Mucosa of gallbladder (tissue), 1 donor: ENCODE measurements around the gene ZNF335. TPM values are rescaled to one million over a fixed set of nuclear protein-coding genes. Genes with fewer than 3 reads are reported as not detected.

Experiments
- DNase-seq: peaks from one replicate; pipeline ENCODE4 v3.0.0-alpha.2; 2020; ENCODE audit warnings: low spot score
- total RNA-seq: library from RNA; stranded (reverse); gene quantifications from one replicate; pipeline ENCODE4 v1.2.1, GENCODE V29; 2021
- donor health status: DM: no; HTN: no; CAD: no.

ZNF335 gene
- total RNA-seq, 1 donor from 2014 or later, result 19.4 TPM

DNA sequence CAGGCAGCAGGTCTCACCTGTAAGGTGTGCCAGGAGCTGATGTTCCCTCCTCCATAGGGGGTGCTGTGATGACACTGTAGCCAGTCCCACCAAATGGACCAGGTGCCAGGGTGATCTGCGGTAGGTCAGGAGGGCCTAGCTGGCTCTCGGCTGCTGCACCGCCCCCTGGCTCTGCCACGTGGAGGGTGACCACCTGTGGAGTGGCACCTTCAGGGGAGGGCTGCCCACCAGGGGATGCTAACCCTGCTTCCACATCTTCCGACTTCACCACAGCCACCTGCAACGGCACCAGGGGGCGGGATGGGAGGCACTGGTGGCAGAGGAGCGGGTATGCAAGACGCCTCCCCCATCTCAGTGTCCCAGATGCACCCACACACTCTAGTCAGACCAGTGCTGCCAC lies 18.3 kb downstream of the ZNF335 start:
- no peak for DNase-seq

DNA sequence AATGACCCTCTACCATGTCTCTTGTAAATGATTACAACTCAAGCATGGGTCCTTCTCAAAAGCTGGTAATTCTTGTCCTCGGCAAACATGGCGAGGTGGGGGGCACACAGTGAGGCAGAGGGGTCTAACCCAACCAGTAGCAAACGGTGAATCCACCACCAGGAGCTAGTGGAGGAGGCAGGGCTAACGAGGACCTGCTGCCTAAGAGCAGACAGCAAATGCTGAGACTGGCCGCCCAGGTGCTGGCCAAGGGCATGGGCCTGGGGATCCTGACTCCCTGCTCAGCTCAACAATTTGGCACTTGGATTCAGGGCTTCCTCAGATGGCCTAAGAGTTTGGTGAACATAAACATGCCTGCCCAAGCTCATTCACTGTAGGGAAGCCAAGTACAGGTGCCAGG lies 19.1 kb downstream of the ZNF335 start:
- no peak for DNase-seq

DNA sequence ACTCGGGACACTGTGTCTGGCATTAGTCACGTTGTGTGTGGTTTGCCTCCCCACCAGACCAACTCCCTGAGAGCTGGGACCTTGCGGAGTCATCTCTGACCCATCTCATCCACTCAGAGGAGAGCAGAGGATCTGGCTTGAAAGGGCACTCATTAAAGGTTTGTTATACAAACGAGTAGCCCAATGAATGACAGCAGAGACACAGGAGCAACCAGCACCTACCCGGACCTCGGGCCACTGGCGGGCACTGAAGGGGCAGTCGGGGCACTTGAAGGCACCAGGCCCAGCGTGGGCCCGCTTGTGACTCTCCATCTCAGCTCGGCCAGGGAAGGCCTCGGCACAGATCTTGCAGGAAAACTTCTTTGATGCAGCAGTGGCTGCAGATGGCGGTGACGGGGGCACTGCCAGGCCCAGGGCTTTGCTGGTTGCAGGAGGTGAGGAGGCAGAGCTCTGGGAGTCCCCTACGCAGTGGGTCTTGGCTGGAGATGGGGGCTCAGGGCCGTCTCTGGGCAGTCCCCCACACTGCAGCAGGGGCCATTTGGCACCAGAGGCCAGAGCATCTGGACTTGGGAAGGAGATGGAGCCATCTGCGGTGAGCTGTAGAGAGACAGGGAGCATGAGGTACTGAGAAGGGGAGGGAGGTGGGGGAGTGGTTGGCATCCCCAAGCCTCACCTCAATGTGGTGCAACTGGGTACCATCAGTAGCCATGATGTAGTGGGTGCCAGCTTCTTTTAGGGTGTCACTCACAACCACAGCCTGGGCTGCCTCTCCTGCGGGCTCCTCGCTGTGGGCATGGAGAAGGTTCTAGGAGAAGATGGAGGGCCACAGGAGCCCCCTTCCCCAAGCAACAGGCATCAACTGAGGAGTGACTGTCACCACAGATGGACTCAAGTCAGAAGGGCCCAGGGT lies 19.8 kb downstream of the ZNF335 start:
- DNase-seq, result no peak

DNA sequence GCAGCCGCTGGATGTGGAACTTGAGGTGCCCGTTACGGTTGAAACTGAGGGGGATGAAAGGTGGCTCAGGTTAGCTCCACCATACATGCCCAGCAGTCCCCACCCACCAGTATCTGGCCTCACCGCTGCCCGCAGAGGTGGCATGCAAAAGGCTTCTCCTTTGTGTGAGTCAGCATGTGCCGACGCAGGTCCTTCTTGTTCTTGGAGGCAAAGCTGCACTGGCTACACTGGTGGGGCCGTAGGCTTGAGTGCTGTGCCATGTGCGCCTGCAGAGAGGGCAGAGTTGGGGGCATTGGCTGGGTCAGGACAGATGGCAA lies 21.7 kb downstream of the ZNF335 start:
- no peak for DNase-seq

DNA sequence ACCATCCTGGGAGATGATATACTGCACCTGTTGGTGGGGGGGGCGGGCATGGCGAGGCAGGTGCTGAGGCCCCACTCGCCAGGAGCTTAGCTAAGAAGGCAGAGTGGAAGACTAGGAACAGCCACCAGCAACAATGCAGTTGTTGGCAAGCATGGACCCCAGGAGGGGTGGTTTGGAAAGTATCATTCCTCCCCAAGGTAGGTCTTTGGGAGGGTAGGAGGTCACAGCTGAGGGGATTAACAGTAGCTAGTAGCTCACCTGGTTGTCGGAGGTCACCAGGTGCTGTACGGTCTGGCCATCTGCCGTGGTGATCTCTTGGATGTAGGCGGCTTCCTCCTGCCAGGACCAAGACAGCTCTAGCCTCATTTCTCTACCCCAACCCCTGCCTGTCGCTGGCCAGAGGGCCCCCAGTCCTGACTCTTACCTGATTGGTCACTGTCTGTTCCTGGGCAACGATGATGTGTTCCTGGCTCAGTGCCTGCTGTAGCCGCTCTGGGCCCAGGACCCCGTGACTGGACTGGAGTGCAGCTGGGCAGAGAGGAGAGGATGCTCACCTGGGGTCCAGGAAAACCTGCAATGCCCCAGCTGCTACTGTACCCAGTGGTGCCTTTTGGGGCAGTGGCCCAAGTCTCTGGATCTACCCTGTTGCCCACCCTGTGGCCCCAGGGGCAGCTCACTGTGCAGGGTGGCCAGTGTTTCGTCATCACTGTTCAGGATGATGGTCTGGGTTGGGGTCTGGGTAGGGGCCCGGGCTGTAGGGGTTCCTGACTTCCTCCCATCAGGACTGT lies 22.3 kb downstream of the ZNF335 start:
- no peak for DNase-seq

DNA sequence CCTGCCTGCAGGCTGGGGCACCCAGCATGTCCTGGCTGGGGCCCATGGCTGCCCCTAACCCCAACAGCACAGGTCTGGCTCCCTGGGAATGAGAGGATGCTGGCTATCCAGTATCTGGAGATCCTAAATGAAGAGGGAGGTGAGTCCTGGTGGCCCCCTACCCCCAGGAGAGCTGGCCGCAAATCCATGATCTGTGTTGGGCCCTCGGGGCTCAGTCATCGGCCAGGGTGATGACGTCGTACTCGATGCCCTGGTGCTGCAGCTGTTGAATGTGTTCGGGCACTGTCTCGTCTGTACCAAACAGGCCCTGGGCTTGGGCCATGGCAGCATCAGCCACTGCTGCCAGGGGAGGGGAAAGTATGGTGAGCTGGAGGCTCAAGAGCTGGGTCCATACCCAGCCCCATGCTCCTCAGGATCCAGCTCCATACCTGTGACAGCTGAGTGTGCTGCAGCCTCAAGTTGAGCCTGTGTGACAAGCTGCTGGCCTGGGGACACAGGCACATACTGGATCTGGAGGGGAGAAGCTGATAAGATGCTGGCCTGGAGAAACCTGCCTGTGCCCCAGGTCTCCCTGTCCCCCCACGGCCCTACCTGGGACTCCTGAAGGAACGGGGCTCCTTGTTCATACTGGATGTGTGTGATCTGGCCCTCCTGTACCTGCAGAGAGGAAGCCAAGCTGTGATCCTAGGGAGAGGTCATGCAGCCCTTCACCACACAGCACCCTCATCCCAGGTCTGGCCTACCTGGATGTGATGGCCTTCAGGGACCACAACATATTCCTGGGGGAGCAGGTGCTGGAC lies 23.1 kb downstream of the ZNF335 start:
- no peak for DNase-seq

DNA sequence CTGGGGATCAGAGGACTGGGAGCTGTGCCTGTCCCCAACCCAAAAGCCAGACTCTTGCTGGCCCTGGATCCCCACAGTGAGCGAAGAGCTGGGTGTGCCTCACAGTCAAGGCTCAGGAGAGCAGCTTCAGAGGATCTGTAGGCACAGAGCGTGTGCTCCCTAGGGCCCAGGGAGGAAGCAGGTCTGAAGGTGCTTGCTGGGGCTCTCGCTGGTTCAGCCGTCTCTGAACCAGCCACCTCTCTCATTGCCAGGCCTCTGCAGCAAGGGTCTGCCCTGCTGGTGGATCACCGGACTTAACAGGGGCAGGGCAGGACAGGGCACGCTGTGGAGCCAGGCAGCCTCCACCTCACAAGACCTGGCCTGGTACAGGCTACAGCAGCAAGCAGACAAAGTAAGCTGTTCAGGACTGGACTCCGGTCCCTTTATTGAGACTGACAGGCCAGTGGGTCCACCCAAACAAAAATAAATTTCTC lies 23.7 kb downstream of the ZNF335 start:
- no peak for DNase-seq

DNA sequence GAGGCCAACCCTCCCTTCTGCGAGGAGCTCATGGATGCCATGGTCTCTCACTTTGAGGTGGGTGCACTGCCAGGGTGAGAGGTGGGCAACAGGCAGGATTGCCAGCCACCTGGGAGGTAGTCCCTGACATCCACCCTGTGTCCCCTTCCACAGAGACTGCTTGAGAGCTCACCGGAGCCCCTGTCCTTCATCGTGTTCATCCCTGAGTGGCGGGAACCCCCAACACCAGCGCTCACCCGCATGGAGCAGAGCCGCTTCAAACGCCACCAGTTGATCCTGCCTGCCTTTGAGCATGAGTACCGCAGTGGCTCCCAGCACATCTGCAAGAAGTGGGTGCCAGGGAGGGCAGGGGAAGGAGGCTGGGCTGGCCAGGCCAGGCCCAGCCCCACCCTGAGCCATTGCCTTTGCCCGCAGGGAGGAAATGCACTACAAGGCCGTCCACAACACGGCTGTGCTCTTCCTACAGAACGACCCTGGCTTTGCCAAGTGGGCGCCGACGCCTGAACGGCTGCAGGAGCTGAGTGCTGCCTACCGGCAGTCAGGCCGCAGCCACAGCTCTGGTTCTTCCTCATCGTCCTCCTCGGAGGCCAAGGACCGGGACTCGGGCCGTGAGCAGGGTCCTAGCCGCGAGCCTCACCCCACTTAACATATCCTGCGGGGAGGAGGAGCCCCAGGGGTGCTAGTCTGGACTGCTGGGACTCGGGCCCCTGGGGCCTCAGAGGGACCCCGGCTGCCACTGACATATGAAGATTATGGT lies 24.7 kb downstream of the ZNF335 start:
- no peak for DNase-seq

DNA sequence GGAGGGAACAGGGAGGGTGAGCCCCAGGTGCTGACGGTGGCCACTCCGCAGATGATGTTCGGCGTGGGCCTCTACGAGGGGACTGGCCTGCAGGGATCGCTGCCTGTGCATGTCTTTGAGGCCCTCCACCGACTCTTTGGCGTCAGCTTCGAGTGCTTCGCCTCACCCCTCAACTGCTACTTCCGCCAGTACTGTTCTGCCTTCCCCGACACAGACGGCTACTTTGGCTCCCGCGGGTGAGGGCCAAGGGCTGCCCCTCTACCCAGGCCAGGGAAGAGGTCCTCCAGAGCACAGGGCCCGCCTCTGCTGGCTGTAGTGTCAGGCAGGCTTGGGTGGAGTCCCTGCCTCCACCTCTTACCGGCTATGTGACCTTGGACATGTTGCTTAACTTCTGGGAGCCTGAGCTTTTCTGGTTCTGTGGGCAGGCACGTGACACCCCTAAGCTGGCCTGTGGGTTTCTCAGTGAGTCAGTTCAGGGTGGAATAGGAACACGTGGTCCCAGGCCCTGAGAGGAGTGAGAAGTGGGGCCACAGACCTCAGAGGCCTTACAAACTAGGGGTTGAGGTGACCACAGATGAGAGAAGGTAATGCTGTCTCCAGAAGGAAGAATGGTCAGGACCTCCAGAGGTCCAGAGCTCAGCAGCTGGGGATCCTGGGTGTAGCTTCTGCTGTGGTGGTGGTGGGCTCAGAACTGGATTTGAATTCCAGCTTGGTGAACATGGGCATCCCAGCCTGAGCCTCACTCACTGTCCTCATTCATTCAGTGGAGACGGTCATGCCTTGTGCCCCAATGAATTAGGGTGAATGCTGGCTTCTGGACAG lies 25.6 kb downstream of the ZNF335 start:
- DNase-seq, result peak; percentile 51

DNA sequence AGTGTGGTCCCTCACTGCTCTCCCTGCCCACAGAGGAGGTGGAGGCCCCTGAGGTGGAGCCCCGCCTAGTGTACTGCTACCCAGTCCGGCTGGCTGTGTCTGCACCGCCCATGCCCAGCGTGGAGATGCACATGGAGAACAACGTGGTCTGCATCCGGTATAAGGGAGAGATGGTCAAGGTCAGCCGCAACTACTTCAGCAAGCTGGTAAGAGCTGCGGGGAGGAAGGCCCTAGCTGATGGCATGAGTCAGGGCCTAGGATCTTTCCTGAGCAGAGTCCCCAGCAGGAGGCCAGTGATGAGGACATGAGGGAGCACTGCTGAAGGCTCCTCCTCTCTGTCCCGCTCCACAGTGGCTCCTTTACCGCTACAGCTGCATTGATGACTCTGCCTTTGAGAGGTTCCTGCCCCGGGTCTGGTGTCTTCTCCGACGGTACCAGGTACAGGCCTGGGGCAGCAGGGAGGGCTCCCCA lies 26.3 kb downstream of the ZNF335 start:
- DNase-seq, result no peak

DNA sequence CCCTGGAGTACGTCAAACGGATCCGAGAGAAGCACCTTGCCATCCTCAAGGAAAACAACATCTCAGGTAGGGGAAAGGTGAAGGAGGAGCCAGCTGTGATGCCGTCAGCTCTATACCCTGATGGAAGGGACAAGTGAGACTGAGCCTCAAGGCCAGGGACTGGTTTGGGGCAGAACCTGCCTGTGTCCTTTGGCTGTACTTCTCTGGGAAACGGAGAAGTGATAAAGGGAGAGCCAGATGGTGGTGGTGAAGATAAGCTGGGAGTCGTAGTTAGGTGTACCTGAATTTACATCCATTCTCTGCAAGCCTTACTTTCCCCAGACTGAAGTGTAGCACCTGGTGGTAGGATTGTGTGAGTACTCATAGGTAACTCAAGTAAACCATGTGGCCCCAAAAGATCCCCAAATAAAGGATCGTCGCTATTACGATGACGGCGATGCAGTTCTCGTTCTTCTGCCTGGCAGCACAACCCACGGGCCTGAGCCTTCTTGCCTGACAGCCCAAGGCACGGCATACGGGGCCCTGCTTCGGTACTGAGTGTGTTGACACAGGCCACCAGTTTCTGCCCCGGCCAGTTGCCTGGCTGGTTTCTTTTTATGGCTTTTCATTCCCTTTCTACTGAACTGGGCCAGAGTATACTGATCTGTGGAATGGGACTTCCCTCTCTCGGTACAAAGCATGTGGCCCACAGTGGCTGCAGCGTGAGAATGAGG lies 26.9 kb downstream of the ZNF335 start:
- no peak for DNase-seq

DNA sequence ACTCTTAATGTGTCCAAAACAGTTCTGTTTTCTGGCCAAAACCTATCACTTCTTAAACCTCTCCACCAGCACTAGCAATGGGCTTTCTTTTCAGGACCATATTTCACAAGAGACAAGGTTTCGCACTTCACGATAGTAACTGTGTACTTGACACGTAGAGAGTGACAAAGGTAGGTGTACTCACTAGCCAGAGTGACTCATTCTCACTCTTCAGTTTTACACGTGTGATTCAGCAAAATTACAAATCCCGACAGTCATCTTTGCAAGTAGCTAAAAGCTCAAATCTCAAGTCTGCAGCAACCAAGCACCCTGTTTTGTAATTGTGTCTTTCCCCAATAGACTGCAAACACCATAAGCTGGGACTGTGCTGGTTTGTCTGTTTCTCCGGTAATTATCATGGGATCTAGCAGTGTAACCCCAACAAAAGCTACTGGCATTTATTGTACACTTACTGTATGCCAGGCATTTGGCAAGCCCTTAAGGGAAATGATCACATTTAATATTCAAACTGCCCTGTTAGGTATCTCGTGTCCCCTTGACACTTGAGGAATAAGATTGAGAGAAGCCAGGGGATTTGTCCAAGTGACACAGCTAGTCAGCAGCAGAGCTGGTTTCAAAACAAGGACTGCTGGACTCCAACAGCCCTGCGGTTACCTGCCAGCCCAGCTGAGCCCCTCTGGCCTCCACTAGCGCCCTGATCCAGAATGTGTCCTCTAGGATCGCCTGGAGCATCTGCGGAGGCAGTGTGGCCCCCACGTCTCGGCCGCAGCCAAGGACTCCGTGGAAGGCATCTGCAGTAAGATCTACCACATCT lies 27.6 kb downstream of the ZNF335 start:
- DNase-seq, result no peak

DNA sequence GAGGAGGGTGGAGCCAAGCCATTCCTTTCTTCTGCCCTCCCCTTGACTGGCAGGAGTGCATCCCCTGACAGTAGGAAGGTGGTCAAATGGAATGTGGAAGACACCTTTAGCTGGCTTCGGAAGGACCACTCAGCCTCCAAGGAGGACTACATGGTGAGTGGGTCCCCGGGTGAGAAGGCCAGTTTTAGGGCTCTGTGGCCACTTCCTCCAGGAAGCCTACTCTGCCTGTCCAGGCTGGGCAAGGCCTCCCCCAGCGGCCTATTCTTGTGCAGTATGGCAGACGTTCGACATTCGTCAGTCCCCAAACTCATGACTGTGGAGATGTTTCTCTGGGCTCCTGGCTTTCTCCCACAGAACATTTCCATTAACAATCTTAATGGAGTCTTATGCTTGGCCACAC lies 28.4 kb downstream of the ZNF335 start:
- no peak for DNase-seq

DNA sequence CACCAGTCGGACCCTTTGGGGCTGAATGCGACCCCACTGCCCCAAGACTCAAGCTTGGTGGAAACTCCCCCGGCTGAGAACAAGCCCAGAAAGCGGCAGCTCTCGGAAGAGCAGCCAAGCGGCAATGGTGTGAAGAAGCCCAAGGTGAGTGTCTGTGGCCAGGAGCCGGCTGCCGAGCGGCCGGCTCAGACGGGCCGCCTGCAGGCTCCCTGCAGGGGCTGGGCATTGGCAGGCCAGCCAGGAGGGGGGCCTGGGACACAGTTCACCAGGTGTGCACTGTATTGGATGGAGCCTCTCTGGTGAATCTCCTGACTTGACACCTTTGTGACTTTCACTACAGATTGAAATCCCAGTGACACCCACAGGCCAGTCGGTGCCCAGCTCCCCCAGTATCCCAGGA lies 31.5 kb downstream of the ZNF335 start:
- DNase-seq, result no peak

DNA sequence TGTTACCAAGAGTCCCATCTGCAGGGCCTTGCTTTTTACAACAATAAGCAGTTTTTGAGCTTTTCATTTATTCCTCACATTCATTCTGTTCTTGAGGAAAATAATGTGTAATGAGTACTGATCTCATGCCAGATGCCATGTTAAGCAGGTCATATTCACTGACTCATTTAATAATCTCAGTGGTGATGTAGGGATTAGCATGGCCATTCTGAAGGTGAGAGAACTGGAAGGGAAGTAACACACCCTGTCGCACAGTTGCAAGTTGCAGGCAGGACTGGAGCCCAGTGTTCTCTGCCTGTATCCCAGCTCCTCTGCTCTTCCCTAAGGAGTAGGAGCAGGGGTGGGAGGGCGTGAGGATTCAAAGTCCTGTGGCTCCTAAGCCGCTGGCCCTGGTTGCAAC lies 31.9 kb downstream of the ZNF335 start:
- DNase-seq, result no peak

DNA sequence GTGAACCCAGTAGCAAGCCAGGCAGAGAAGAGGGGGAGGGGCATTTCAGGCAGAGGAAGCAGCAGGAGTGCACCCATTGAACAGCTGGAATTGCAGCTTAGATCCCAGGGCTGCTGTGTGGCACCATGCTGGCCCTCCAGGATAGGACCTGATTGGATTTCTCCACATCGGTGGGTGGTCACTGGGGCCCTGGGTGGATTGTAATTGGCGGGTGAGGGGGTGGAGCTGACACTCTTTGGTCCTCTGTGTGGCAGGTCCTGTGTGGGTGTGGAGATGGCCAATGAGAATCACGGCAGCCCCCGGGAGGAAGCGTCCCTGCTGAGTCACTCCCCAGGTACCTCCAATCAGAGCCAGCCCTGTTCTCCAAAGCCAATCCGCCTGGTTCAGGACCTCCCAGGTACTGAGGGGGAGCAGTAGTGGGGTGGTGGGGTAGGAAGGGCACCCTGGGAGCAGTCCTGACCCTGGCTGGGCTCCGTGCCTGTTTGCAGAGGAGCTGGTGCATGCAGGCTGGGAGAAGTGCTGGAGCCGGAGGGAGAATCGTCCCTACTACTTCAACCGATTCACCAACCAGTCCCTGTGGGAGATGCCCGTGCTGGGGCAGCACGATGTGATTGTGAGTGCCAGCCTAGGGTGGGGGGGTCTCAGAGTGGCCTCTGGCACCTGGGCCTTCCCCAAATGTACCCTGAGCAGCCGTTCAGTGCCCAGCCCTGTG lies 33.1 kb downstream of the ZNF335 start:
- DNase-seq, result no peak

DNA sequence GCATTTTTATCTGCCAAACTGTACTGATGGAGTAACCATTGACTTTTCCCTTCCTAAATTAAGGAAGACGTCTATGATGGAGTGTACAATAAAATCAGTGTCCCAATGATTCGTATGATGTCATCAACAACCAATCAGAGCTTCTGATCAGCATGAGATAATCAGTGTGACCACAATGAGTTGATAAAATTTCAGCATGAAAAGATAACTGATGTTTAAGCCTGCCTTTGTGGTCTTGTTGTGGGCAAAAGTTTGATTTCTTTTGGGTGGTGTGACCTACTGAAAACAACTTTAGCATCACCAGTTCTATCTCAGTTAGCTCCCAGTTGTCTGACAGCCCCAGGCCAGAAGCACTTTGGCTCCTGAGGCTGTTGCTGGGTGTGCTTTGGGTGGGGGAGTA lies 34.2 kb downstream of the ZNF335 start:
- no peak for DNase-seq

DNA sequence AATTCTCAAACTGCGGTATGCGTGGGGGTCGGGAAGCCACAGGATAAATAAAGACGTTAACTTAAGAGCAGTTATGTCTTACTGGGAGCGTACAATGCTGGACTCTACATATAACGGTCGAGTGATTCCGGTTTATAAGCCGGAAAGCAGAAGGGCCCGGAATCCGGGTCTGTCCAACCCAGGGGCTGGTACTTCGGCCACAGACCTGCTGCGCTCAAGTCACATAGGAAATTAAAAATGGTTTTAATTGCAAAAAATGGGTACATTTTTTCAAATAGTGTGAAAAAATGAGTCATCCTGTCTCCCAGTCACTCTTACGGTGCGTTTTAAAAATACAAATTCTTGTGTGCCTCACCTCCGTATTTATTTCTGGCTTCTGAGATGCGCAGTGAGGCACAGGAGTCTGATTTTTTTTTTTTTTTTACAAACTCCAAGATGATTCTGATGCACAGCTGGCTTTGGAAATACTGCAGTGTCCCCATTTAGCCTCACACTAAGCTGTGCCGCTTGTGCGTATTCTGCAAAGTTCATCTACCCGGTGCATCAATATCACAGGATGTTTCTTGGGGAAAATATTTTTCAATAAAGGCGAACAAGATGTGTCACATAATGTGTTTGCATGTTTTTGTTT lies 36.5 kb downstream of the ZNF335 start:
- no peak for DNase-seq
